WTC11 (cell line): ENCODE results near the gene COX7C. TPM values are rescaled to one million over a fixed set of nuclear protein-coding genes. Genes with fewer than 3 reads are reported as not detected.

ENCODE experiments used
- ATAC-seq: fragments of 200-7000 bp; cut with Tn5 transposase; 2 replicates; pipeline ENCODE4 v1.10.0; 2021; ENCODE audit warnings: mild to moderate bottlenecking, moderate library complexity
- CTCF ChIA-PET: fragments of 300-600 bp; sonication (Branson Sonifier 250); formaldehyde crosslinking; loops from one replicate; lab custom pipeline; 2021; ENCODE audit warnings: antibody characterized with exemption; lab: Charles Lee
- POLR2A ChIA-PET: fragments of 350-600 bp; sonication (Branson Sonifier 250); formaldehyde crosslinking; loops from one replicate; lab custom pipeline; 2021; ENCODE audit warnings: antibody characterized with exemption; lab: Charles Lee
- DNase-seq: peaks from one replicate; pipeline ENCODE4 v3.0.0; 2021; ENCODE audit warnings: low spot score
- H3K27ac Mint-ChIP-seq: 2 replicates; pipeline ENCODE4 v1.8.0; 2021; ENCODE audit warnings: mixed read lengths
- H3K27me3 Mint-ChIP-seq: 2 replicates; pipeline ENCODE4 v1.8.0; 2021; ENCODE audit warnings: low read depth, mild to moderate bottlenecking, moderate library complexity, mixed read lengths
- H3K36me3 Mint-ChIP-seq: 2 replicates; pipeline ENCODE4 v1.8.0; 2021; ENCODE audit warnings: mixed read lengths
- H3K4me1 Mint-ChIP-seq: 2 replicates; pipeline ENCODE4 v1.8.0; 2022; ENCODE audit warnings: mixed read lengths
- H3K4me3 Mint-ChIP-seq: 2 replicates; pipeline ENCODE4 v1.8.0; 2021; ENCODE audit warnings: mild to moderate bottlenecking, moderate library complexity, mixed read lengths
- H3K9me3 Mint-ChIP-seq: 2 replicates; pipeline ENCODE4 v1.8.0; 2021; ENCODE audit warnings: mixed read lengths
- AFF4 ChIP-seq: sonication (generic); formaldehyde crosslinking; IDR thresholded peaks from 2 replicates; pipeline ENCODE4 v1.8.1; 2023; ENCODE audit warnings: mild to moderate bottlenecking, missing genetic modification reagents, borderline replicate concordance
- E2F4 ChIP-seq: sonication (generic); formaldehyde crosslinking; IDR thresholded peaks from 2 replicates; pipeline ENCODE4 v1.8.1; 2022; ENCODE audit warnings: low read depth, mild to moderate bottlenecking, moderate library complexity, missing genetic modification reagents, borderline replicate concordance
- FOXK1 ChIP-seq: sonication (generic); formaldehyde crosslinking; IDR thresholded peaks from 2 replicates; pipeline ENCODE4 v1.8.0; 2022; ENCODE audit warnings: mild to moderate bottlenecking, moderate library complexity, missing genetic modification reagents
- JAZF1 ChIP-seq: fragments of 250-450 bp; sonication (Bioruptor Pico); IDR thresholded peaks from 2 replicates; pipeline ENCODE4 v1.9.0; 2021; ENCODE audit warnings: moderate library complexity, mild to moderate bottlenecking, inconsistent platforms
- NR3C1 ChIP-seq: sonication (generic); formaldehyde crosslinking; conservative IDR thresholded peaks from 2 replicates; pipeline ENCODE4 v1.8.1; 2023; ENCODE audit warnings: low read depth, mild to moderate bottlenecking, missing genetic modification reagents
- OVOL2 ChIP-seq: fragments of 250-450 bp; sonication (Bioruptor Pico); IDR thresholded peaks from 2 replicates; pipeline ENCODE4 v1.9.0; 2021; ENCODE audit warnings: mild to moderate bottlenecking, borderline replicate concordance
- ZNF121 ChIP-seq: sonication (generic); formaldehyde crosslinking; IDR thresholded peaks from 2 replicates; pipeline ENCODE4 v1.8.0; 2023; ENCODE audit warnings: missing genetic modification reagents
- ZNF138 ChIP-seq: sonication (generic); formaldehyde crosslinking; conservative IDR thresholded peaks from 2 replicates; pipeline ENCODE4 v1.8.1; 2022; ENCODE audit warnings: mild to moderate bottlenecking, moderate library complexity, missing genetic modification reagents
- ZNF396 ChIP-seq: fragments of 250-450 bp; sonication (Bioruptor Pico); IDR thresholded peaks from 2 replicates; pipeline ENCODE4 v1.8.0; 2021; ENCODE audit warnings: mild to moderate bottlenecking, moderate library complexity, borderline replicate concordance
- ZNF512 ChIP-seq: sonication (generic); formaldehyde crosslinking; IDR thresholded peaks from 2 replicates; pipeline ENCODE4 v1.8.1; 2022; ENCODE audit warnings: missing genetic modification reagents, borderline replicate concordance
- ZNF532 ChIP-seq: fragments of 250-450 bp; sonication (Bioruptor Pico); IDR thresholded peaks from 2 replicates; pipeline ENCODE4 v1.9.0; 2021; ENCODE audit warnings: mild to moderate bottlenecking, borderline replicate concordance
- ZNF671 ChIP-seq: fragments of 250-450 bp; sonication (Bioruptor Pico); IDR thresholded peaks from 2 replicates; pipeline ENCODE4 v1.8.0; 2021; ENCODE audit warnings: mild to moderate bottlenecking
- total RNA-seq: library from RNA; stranded (reverse); gene quantifications from 3 replicates; pipeline ENCODE4 v1.2.3, GENCODE V29; 2021

COX7C gene
- total RNA-seq, 1 experiment from 2014 or later, result 858 TPM

- peaks cover 19% of the 10 kb centered on the region for H3K4me1 Mint-ChIP-seq
- H3K27me3 Mint-ChIP-seq, result no peaks in the 10 kb centered on the region
- ATAC-seq, result peak; percentile 85
- H3K36me3 Mint-ChIP-seq, result peaks cover 6% of the 10 kb centered on the region
- TF ChIP-seq ZNF512 (CRISPR knock-in tag) (no peak), NR3C1 (CRISPR knock-in tag) (no peak), ZNF138 (no peak), JAZF1 (CRISPR knock-in tag) (no peak), ZNF121 (CRISPR knock-in tag) (no peak), FOXK1 (no peak), AFF4 (CRISPR knock-in tag) (no peak), ZNF532 (CRISPR knock-in tag) (no peak), E2F4 (CRISPR knock-in tag) (no peak), ZNF671 (CRISPR knock-in tag) (no peak), OVOL2 (CRISPR knock-in tag) (no peak)
- peaks cover 19% of the 10 kb centered on the region for H3K9me3 Mint-ChIP-seq
- H3K27ac Mint-ChIP-seq, result peak overlapping the region; percentile 86; the same call in 1 of the 2 replicates
- ChIA-PET CTCF (no interaction called here), POLR2A (no interaction called here)
- peak; percentile 32 for DNase-seq
- H3K4me3 Mint-ChIP-seq, result peak overlapping the region; percentile 56
Observed at GRCh38 chr5:86665984-86666760, 48.4 kb downstream of the COX7C start.

- POLR2A ChIA-PET, result interaction anchor here (0.5 to 0.8 kb wide), 2 partner anchors 44 to 49 kb away, joined by 3 read pairs; no protein-coding TSS in a partner anchor
- DNase-seq (no peak), ATAC-seq (no peak)
- H3K27me3 Mint-ChIP-seq, result no peaks in the 10 kb centered on the region
- peaks cover 19% of the 10 kb centered on the region for H3K4me1 Mint-ChIP-seq
- H3K36me3 Mint-ChIP-seq, result peaks cover 4% of the 10 kb centered on the region
- H3K9me3 Mint-ChIP-seq, result peaks cover 11% of the 10 kb centered on the region
- H3K4me3 Mint-ChIP-seq, result 0 out of 2 replicates have a peak overlapping the region, but pooled peaks have one; percentile 1
- CTCF ChIA-PET, result interaction anchor here (0.6 kb wide), 1 partner anchor 108 kb away, joined by 4 read pairs; no protein-coding TSS in a partner anchor
- 0 out of 2 replicates have a peak overlapping the region, but pooled peaks have one; percentile 31 for H3K27ac Mint-ChIP-seq
- TF ChIP-seq ZNF396 (CRISPR knock-in tag), result no peak
Observed at GRCh38 chr5:86666981-86667380, 49.2 kb downstream of the COX7C start.
